GM10847 (cell line): ENCODE data around the gene ZBTB47.

Experiments used
- POLR2A ChIP-seq: IDR thresholded peaks from 2 replicates; pipeline ENCODE4 v1.6.1; 2011; ENCODE audit not compliant: insufficient read length; ENCODE audit errors: extremely low read depth

Gene ZBTB47

DNA sequence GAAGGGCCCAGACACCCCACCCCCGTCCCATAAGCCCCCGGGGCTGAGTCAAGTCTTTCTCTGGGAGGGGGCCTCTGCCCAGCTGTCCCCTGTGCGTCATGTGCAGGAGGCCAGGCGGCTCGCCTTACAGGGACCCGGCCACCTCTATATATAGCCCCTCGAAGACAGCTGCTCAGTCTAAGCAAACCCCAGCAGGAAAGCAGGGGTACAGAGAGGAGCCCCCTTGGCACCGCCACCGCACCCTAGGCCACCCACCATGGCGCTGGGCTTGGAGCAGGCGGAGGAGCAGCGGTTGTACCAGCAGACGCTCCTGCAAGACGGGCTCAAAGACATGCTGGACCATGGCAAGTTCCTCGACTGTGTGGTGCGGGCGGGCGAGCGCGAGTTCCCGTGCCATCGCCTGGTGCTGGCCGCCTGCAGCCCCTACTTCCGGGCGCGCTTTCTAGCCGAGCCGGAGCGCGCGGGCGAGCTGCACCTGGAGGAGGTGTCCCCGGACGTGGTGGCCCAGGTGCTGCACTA, 31.9 kb downstream of the ZBTB47 start, which contains the start of gene KLHL40:
Gene KLHL40, plus strand, starts transcription at position 175 of the 519 bp plus-strand sequence. Its CDS starts 82 bp downstream, at position 257.
- TF ChIP-seq POLR2A, result no peak

DNA sequence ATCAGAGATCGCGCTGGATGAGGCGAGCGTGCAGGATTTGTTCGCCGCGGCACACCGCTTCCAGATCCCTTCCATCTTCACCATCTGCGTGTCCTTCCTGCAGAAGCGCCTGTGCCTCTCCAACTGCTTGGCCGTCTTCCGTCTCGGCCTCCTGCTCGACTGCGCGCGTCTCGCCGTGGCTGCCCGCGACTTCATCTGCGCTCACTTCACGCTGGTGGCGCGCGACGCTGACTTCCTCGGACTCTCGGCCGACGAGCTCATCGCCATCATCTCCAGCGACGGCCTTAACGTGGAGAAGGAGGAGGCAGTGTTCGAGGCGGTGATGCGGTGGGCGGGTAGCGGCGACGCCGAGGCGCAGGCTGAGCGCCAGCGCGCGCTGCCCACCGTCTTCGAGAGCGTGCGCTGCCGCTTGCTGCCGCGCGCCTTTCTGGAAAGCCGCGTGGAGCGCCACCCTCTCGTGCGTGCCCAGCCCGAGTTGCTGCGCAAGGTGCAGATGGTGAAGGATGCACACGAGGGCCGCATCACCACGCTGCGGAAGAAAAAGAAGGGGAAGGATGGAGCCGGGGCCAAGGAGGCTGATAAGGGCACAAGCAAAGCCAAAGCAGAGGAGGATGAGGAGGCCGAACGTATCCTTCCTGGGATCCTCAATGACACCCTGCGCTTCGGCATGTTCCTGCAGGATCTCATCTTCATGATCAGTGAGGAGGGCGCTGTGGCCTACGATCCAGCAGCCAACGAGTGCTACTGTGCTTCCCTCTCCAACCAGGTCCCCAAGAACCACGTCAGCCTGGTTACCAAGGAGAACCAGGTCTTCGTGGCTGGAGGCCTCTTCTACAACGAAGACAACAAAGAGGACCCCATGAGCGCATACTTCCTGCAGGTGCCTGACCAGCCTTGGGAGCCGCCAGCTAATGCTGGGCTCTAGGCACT, 32.7 kb downstream of the ZBTB47 start:
- no peak for TF ChIP-seq POLR2A

DNA sequence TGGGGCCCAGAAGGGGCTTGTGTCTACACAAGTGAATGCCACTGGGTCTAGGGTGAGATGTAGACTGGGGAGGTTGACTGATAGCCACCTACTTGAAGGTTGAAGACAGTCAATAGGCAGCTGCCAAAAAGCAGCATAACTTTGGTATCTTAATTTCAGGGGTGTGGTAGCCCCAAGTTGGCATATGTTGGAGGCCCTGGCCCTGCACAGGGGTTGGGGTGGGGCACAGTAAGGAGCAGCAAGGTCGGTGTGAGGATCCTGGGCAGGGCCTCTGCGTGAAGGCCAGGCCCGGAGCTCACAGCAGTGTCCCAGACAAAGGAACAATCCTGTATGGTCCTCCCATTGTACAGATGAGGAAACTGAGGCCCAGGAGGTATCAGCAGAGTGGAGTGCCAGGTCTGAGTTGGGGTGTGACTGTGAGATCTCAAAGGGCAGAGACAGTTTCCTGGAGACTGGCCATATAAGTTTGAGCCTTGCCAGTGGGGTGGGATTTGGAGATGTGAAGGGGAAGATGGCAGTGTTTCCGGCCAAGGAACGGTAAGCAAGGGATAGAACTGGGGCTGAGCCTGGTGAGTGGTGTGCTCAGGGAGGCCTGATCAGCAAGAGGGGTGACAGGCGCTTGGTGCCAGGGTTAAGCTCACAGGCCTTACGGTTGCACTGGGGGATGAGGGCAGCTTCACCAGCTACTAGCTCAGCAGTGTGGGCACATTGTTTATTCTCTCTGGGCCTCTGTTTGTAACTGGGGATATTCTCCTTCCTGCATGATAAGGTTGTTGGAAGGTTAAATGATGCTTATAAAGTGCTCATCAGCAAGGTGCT, 33.5 kb downstream of the ZBTB47 start:
- no peak for TF ChIP-seq POLR2A

DNA sequence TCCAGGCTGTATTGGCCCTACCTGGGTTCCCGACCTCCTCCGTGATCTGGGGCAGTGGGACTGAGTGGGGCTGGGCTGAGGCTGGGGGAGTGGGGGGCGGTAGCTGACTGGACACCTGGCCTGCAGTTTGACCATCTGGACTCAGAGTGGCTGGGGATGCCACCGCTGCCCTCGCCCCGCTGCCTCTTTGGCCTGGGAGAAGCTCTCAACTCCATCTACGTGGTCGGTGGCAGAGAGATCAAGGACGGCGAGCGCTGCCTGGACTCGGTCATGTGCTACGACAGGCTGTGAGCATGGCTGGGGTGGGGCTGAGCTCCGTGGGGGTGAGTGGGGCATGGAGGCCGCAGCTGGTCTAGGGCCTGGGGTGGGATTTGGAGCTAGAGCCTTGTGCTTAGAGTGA, 34.5 kb downstream of the ZBTB47 start:
- TF ChIP-seq POLR2A, result no peak

DNA sequence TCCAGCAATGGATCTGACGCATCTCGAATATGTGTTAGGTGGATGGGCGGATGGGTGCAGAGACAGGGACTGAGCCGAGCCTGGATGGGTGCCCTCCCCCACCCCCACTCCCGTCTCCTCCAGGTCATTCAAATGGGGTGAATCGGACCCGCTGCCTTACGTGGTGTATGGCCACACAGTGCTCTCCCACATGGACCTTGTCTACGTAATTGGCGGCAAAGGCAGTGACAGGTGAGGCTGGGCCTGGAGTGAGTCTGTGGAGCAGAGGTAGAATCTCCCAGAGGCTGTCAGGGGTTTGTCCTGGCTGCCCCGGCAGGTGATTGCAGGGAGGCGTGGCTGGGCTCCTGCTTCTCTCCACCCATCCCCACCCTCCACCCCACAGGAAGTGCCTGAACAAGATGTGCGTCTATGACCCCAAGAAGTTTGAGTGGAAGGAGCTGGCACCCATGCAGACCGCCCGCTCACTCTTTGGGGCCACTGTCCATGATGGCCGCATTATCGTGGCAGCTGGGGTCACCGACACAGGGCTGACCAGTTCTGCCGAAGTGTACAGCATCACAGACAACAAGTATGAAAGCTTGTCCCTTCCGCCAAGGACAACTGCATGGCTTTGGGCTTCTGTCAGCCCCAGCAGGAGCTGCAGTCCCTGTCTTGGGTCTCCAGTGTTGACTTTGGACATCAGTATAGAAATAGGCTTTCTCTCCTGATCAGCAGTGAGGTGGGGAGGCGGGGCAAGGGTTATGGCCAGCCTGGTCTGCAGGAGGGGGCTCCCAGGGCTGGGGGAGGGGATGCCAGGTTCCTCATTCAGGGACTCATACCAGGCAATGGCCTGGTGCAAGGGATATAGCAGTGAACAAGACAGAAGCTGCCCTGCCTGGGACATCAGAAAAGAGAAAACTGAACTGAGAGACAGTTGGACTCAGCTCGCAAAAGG, 35.3 kb downstream of the ZBTB47 start:
- TF ChIP-seq POLR2A, result no peak

DNA sequence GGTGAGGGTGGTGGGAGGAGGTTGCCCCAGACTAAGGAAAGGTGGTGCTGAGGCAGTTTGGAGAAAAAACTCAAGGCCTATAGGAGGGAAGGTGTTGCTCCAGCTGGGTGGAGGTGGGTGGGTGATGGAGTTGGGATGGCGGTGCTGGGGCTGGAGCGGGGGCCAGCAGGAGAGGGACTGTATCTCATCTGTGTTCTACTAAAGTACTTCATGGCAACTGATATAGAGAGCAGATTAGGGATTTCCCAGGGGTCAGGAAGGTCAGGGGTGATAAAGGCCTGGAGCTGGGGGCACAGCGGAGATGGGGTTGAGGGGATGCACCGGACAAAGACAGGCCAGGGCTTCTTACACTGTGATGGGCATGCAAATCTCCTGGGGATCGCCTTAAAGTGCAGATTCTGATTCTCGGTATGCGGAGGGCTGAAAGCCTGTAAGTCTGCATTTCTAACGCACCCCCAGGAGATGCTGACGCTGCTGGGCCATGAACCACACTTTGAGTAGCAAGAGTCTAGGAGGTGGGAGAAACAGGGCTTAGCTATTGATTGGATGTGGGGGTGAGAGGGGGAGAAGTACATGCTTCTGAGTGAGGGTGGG, 36.0 kb downstream of the ZBTB47 start:
- TF ChIP-seq POLR2A, result no peak

DNA sequence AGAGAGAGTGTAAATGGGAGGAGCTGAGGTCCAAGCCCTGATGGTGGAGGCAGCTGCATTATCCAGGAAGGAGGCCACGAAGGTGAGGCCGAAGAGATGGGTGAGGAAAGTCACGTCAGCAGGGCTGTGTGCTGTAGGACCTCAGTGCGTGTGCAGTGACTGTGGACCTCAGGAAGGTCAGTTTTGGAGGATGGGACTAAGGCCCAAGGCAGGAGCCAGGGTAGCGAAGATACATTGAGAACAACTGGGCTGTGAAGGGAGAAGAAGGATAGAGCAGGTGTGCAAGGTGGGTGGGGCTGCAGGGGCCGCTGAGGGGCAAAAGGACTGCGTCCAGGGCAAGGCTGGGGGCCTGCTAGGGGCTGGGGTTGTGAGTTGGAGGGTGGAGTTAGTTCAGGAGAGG, 36.7 kb downstream of the ZBTB47 start:
- TF ChIP-seq POLR2A, result no peak

DNA sequence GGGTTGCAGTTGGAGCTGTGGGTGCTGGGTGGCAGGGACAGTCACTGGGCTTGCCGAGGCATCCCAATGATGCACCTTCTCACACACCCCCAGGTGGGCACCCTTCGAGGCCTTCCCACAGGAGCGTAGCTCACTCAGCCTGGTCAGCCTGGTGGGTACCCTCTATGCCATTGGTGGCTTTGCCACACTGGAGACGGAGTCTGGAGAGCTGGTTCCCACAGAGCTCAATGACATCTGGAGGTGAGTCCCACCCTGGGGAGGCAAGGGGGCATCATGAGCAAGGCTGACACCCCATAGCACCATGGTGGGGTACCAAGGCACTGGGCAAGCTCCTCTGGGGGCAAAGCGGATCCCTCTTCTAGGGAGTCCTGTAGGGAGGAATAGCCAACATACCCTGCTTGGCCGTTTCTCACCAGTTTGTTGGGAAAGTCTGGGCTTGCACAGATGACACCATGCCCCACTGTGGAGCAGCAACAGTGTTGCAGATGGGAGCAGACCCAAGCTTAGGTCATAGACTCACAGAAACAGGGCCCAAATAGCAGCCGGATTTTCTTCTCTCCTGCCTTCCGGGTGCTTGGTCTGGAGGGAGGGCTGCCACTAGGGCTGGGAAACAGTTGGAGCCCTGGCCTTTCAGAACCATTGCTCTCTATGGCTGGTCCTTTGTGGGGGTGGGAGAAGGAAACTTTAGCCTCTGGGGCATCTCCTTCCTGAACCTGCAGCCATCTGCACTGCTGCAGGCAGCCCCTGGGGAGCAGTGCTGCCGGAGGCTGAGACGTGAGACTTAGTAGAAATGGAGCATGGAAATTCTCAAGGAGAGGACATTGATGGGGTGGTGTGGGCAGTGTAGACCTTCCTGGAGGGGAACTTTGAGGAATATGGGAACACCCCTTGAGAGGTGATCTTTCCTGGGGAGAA, 37.5 kb downstream of the ZBTB47 start:
- no peak for TF ChIP-seq POLR2A

DNA sequence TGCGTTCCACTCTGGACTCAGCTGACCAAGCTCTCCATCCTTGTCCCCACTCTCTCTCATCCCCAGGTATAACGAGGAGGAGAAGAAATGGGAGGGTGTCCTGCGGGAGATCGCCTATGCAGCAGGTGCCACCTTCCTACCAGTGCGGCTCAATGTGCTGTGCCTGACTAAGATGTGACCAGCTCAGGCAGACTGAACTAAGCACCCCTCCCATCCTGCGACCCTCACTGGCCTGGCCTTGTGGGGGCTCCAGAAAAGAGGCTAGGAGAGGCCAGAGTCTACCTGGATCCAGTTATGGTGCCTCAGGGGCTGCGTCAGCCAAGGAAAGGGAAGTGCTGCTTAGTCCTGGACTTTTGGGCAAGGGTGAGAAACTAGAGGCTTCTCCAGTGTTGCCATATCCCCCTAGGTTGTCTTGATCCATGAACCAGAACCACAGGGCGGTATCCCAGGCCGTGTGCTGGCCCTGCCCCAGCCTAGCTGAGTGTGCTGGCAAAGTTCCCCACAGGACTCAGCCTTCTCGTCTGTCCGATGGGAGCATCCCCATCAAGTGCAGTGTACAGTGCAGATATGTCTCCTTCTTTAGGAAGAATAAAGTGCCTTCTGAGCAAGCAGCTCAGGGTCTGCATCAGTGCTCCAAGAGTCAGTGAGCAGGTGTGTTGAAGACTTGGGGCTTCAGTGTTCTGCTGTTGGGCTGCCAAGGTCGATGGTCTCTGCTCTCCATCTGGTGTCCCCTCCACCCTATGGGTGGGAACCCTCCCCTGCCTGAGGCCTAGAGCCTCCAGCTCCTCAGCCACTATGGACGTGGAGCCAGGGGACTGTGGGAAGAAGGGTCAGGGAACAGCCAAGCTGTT, 38.5 kb downstream of the ZBTB47 start:
- TF ChIP-seq POLR2A, result no peak

DNA sequence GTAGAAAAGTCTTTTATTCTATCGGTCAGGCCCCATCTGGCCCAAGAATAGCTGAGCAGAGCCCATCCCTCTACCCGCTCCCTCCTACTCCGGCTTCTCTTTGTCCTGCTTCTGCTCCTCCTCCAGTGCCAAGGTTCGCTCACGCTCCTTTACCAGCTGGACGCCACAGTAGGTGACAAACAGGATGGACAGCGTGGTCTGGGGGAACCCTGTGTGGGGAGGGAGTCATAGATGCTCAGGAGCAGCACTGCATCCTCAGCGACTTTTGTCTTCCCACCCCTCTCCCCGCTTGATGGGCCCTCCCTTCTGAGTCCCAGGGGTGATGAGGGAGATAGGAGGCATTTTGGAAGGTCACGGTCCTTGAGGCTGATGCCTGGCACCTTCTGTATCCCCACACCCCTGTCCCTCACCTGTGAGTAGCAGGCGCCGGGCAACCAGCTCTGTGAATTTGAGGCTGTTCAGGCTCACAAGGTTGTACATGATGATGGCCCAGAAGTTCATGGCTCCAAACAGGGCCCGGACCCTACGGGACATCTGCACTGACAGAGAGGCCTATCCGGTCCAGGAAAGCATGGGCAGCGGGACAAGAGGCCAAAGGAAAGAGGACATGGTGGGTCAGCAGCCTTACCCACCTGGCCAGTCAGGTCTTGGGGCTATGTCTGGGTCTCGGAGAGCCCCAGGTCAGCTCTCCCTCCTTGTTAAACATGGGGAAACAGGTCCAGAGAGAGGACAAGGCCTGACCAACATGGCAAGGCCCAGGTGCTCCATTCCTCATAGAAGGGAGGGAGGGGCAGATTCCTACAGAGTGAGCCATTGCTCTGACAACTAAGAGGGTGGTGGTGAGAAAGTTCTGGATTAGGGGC, 39.4 kb downstream of the ZBTB47 start:
- TF ChIP-seq POLR2A, result no peak

DNA sequence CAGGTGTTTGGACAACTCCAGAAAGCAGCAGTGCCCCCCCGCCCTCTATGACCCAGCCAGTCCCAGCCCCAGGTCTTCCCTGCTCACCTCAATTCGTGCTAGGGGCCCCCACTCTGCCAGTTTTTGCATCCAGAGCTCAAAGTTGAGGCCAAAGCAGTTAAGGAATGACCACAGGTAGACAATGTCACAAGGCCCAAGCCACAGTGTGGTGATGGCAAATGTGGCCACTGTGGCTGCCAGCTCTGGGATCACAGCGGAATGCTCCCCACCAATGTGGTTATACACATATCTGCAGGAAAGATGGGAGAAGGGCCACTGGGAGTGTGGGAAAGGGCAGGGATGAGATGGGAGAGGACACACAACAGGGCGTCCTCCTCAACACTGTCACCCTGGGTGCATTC, 40.0 kb downstream of the ZBTB47 start:
- no peak for TF ChIP-seq POLR2A
